Transverse colon (tissue), 4 donors: ENCODE results near the gene PLA2G4F.

Experiments used
- POLR2A ChIP-seq: fragments of 450-650 bp; IDR thresholded peaks from one replicate; pipeline ENCODE4 v1.6.1; 2016; ENCODE audit warnings: antibody characterized with exemption, mild to moderate bottlenecking, moderate library complexity
- POLR2AphosphoS5 ChIP-seq, 3 donors: sonication (generic); formaldehyde crosslinking; IDR thresholded peaks; one replicate each; pipeline ENCODE4 v1.6.1; 2016; ENCODE audit warnings: antibody characterized with exemption in 3 of 3
- TF ChIP-seq, protein P1 (sequence below), 5 experiments: fragments of 200-600 bp in 3 of 5; fragments of 450-650 bp in 2 of 5; sonication (generic) in 3 of 5; IDR thresholded peaks; 1 replicate in 2 of 5; 2 replicates in 3 of 5; pipeline ENCODE4 v1.5.1; 2016 to 2017; ENCODE audit warnings: antibody characterized with exemption in 5 of 5, inconsistent platforms in 3 of 5, mild to moderate bottlenecking in 2 of 5, moderate library complexity in 1 of 5

DNA sequence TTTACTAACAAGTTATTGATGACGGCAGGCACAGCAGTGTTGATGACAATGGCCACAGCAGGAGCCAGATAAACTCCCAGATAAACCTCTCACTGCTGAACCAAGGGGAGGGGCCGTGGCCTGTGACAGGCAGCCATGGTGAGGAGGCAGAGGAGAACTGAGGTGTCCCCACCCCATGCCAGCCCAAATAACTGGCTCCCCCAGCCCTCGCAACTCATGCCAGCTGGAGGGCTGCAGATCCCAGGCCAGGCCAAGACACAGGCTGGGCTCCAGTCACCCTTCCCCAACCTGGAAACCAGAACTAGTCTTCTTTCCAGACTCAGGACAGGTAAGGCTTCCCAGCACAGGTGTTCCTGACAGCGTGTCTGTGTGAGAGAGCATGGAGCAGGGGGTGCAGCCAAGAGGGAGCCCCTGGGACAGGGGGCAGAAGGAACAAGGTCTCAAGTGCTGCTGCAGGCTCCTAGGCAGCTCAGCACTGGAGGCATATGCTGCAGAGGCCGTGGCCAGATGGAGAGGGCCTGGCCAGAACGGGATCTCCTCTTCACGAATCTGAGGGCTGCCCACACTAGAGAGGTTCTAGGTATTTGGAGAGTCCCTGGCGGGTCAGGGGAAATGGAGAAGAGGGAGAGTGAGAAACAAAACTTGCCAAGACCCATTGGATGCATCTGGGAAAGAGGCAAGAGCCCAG lies 15.9 kb downstream of the PLA2G4F start:
- TF ChIP-seq, protein P1, sequence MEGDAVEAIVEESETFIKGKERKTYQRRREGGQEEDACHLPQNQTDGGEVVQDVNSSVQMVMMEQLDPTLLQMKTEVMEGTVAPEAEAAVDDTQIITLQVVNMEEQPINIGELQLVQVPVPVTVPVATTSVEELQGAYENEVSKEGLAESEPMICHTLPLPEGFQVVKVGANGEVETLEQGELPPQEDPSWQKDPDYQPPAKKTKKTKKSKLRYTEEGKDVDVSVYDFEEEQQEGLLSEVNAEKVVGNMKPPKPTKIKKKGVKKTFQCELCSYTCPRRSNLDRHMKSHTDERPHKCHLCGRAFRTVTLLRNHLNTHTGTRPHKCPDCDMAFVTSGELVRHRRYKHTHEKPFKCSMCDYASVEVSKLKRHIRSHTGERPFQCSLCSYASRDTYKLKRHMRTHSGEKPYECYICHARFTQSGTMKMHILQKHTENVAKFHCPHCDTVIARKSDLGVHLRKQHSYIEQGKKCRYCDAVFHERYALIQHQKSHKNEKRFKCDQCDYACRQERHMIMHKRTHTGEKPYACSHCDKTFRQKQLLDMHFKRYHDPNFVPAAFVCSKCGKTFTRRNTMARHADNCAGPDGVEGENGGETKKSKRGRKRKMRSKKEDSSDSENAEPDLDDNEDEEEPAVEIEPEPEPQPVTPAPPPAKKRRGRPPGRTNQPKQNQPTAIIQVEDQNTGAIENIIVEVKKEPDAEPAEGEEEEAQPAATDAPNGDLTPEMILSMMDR (IDR thresholded peaks at IDR 0.05), result no peak
- TF ChIP-seq POLR2A (no peak), POLR2AphosphoS5 (IDR thresholded peaks at IDR 0.05) (no peak)
